Urinary bladder (tissue), 4 donors: Measurements from ENCODE around the gene TGM5. TPM values are rescaled to one million over a fixed set of nuclear protein-coding genes. Genes with fewer than 3 reads are reported as not detected.

Experiments
- DNase-seq: peaks from one replicate; pipeline ENCODE4 v3.0.0-alpha.2; 2015; ENCODE audit errors: extremely low spot score
- H3K27ac ChIP-seq: one replicate; pipeline ENCODE4 v1.5.1; 2013; ENCODE audit warnings: low read depth, mild to moderate bottlenecking, moderate library complexity
- H3K36me3 ChIP-seq: one replicate; pipeline ENCODE4 v1.6.1; 2013; ENCODE audit warnings: mild to moderate bottlenecking, moderate library complexity; ENCODE audit not compliant: insufficient read depth
- H3K4me1 ChIP-seq: one replicate; pipeline ENCODE4 v1.6.1; 2013; ENCODE audit warnings: mild to moderate bottlenecking, moderate library complexity; ENCODE audit not compliant: insufficient read depth
- H3K4me3 ChIP-seq: one replicate; pipeline ENCODE4 v1.5.1; 2013; ENCODE audit warnings: low read depth, low read length
- WGBS: extraction: QIAGEN DNeasy Blood & Tissue Kit; methylation state at CpG from one replicate; pipeline ENCODE4 v1.1.7; 2013; 5-methylcytosine and 5-hydroxymethylcytosine counted together
- polyA plus RNA-seq: library from polyadenylated mRNA; stranded (reverse); fragments of 200-250 nt; gene quantifications from one replicate; pipeline ENCODE4 v1.2.3, GENCODE V29; 2013
- small RNA-seq: library from RNA; depleted of rRNA; stranded (forward); fragments of <200 nt; gene quantifications from one replicate; pipeline ENCODE3, GENCODE V24; 2014
- total RNA-seq: library from RNA; depleted of rRNA; stranded (reverse); fragments of >200 nt; gene quantifications from one replicate; pipeline ENCODE4 v1.2.3, GENCODE V29; 2014
- donor health status: healthy with polysubstance abuse.
- donor health status: healthy.

TGM5 gene
- total and polyA plus RNA-seq, 2 donors = 0.16 to 0.26 TPM

- Histone ChIP-seq H3K4me1 (no peaks in the 10 kb centered on the region), H3K4me3 (no peak overlapping the region), H3K36me3 (peaks cover 18% of the 10 kb centered on the region), H3K27ac (no peak overlapping the region)
- DNase-seq = no peak
- 93% methylated on average over 2 of the region's 2 CpGs for WGBS
Measured at GRCh38 chr15:43194795-43195194, 71.9 kb downstream of the TGM5 start.

DNA sequence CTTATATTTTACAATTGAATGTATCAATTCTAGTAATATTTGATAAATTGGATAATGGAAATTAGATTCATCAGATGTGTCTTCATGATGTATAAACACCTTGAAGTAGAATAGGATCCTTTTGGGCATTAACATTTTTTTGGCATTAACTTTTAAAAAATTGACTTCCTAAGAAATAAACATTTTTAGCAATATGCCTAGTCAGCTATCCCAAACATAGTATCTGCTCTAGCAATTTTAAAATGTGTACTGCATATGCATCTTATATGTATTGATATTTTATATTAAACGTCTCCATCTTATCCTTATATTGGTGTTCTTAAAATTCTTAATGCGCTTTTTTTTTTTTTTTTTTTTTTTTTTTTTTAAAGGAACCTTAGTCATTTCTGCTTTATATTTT lies 73.0 kb downstream of the TGM5 start:
- DNase-seq = no peak
- WGBS = 91% methylated on average over 2 of the region's 2 CpGs
- peaks cover 19% of the 10 kb centered on the region for H3K36me3 ChIP-seq
- H3K27ac ChIP-seq = no peak overlapping the region
- H3K4me3 ChIP-seq = no peak overlapping the region
- H3K4me1 ChIP-seq = no peaks in the 10 kb centered on the region

GRCh38 chr15:43190178-43190577 lies 76.5 kb downstream of the TGM5 start:
- no peak for DNase-seq
- Histone ChIP-seq H3K36me3 (peaks cover 19% of the 10 kb centered on the region), H3K4me1 (no peaks in the 10 kb centered on the region), H3K27ac (no peak overlapping the region), H3K4me3 (no peak overlapping the region)
- WGBS = 90% methylated on average over 1 of the region's 1 CpG

DNA sequence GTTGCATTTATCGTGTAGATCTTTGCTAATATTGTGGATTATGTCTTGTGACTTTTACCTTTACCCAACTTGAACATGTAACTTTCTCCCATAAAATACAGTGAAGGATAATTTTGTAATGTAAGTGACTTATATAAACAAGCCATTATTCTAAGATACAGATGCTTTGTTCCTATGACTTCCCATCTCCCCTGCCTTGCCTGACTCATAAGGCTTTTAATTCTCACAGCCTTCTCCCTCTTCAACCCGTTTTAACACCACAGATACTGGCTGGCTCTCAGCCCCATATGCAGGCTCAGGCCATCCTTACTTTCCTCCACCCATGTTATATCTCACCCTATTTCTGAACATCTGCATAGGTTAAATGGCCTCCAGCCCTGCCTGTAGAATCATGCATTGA lies 77.4 kb downstream of the TGM5 start:
- 82% methylated on average over 2 of the region's 2 CpGs for WGBS
- H3K4me3 ChIP-seq = no peak overlapping the region
- H3K4me1 ChIP-seq = no peaks in the 10 kb centered on the region
- H3K27ac ChIP-seq = no peak overlapping the region
- H3K36me3 ChIP-seq = peaks cover 15% of the 10 kb centered on the region
- no peak for DNase-seq

DNA sequence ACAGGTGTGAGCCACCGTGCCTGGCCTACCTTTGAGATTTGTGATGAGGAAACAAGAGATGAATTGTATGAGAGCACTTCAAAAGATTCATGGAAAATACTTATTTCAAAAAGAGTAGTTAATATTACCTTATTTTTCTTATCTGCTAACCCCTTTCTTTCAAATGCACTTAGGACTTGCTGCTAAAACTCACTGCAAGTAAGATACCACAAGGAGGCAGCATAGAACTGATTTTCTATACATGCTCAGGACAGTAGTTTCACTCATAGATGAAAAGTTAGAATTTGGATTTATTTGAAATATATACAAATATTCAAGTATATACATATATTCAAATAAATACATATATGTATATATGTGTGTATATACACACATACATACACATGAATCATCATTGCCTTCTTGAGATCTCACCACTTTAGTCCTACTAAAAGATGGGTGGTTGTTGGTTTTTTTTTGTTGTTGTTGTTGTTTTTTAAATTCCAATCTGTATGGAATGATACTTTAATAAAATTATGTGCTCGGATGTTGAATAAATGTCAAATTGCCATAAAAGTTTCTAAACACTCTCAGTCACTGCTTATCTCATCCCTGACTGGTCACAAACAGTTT lies 79.1 kb downstream of the TGM5 start:
- no peak overlapping the region for H3K4me3 ChIP-seq
- H3K4me1 ChIP-seq = no peaks in the 10 kb centered on the region
- H3K27ac ChIP-seq = no peak overlapping the region
- WGBS = 70% methylated on average over 2 of the region's 2 CpGs
- H3K36me3 ChIP-seq = peaks cover 13% of the 10 kb centered on the region
- DNase-seq = no peak

- peak overlapping the region; percentile 82 for H3K4me3 ChIP-seq
- 7% methylated on average over 13 of the region's 13 CpGs for WGBS
- peaks cover 4% of the 10 kb centered on the region for H3K36me3 ChIP-seq
- peak overlapping the region; percentile 94 for H3K27ac ChIP-seq
- H3K4me1 ChIP-seq = no peaks in the 10 kb centered on the region
- no peak for DNase-seq
Measured at GRCh38 chr15:43186003-43186353, 80.8 kb downstream of the TGM5 start.

- peaks cover 4% of the 10 kb centered on the region for H3K36me3 ChIP-seq
- WGBS = 1% methylated on average over 69 of the region's 69 CpGs
- DNase-seq = peak; percentile 29
- peak within 1 kb of the TSS; percentile 94 for H3K27ac ChIP-seq
- no peaks in the 10 kb centered on the region for H3K4me1 ChIP-seq
- peak within 1 kb of the TSS; percentile 82 for H3K4me3 ChIP-seq
Measured at GRCh38 chr15:43185157-43186002, 81.3 kb downstream of the TGM5 start, which contains the start of gene CCNDBP1. Gene CCNDBP1 (plus strand): TSS chr15:43185403. CDS start chr15:43185499, 96 bp downstream.

- Histone ChIP-seq H3K4me1 (no peaks in the 10 kb centered on the region), H3K4me3 (peak overlapping the region; percentile 82)
- 68% methylated on average over 9 of the region's 9 CpGs for WGBS
Measured at GRCh38 chr15:43184407-43185124, 82.2 kb downstream of the TGM5 start.

GRCh38 chr15:43183270-43183669 lies 83.5 kb downstream of the TGM5 start:
- Histone ChIP-seq H3K27ac (no peak overlapping the region), H3K4me3 (no peak overlapping the region), H3K4me1 (no peaks in the 10 kb centered on the region), H3K36me3 (no peaks in the 10 kb centered on the region)
- no peak for DNase-seq
- 75% methylated on average over 3 of the region's 3 CpGs for WGBS

More at GRCh38 chr15:43184407-43185124, 82.2 kb downstream of the TGM5 start:
- H3K27ac ChIP-seq = peak overlapping the region; percentile 13
- H3K36me3 ChIP-seq = no peaks in the 10 kb centered on the region
- no peak for DNase-seq

Small RNA genes lying within 50 kb of the gene (small RNA-seq; reads per million reads assigned to genes)
- not detected for gene RF00019

Other genes starting within 250 kb of the TGM5 start
- gene UBR1, start 160.9 kb downstream of the TGM5 start, total RNA-seq = 80.7 TPM
- 13.3 TPM for gene UBR1, start 160.9 kb downstream of the TGM5 start, polyA plus RNA-seq
- 22.6 TPM for gene TMEM62, start 133.3 kb downstream of the TGM5 start, total RNA-seq
- gene TMEM62, start 133.3 kb downstream of the TGM5 start, polyA plus RNA-seq = 12.7 TPM
- gene CCNDBP1, start 81.5 kb downstream of the TGM5 start, total RNA-seq = 44.9 TPM
- 62.6 TPM for gene CCNDBP1, start 81.5 kb downstream of the TGM5 start, polyA plus RNA-seq
- 1.8 TPM for gene EPB42, start 45.9 kb downstream of the TGM5 start, total RNA-seq
- not detected for gene EPB42, start 45.9 kb downstream of the TGM5 start, polyA plus RNA-seq
- gene TGM7, start 35.3 kb upstream of the TGM5 start, total RNA-seq = not detected
- not detected for gene TGM7, start 35.3 kb upstream of the TGM5 start, polyA plus RNA-seq
- gene LCMT2, start 63.6 kb upstream of the TGM5 start, total RNA-seq = 8.0 TPM
- 5.5 TPM for gene LCMT2, start 63.6 kb upstream of the TGM5 start, polyA plus RNA-seq
- gene ZSCAN29, start 104.1 kb upstream of the TGM5 start, total RNA-seq = 24.4 TPM
- 11.9 TPM for gene ZSCAN29, start 104.1 kb upstream of the TGM5 start, polyA plus RNA-seq
- gene TUBGCP4, start 104.2 kb upstream of the TGM5 start, total RNA-seq = 14.3 TPM
- 9.7 TPM for gene TUBGCP4, start 104.2 kb upstream of the TGM5 start, polyA plus RNA-seq
- gene TP53BP1, start 226.2 kb upstream of the TGM5 start, total RNA-seq = 106 TPM
- gene TP53BP1, start 226.2 kb upstream of the TGM5 start, polyA plus RNA-seq = 16.7 TPM